Fibroblast of lung (primary cell): ENCODE results near the gene STEEP1.

ENCODE experiments used
- EZH2 ChIP-seq: IDR thresholded peaks from 2 replicates; pipeline ENCODE4 v1.5.1; 2012; ENCODE audit warnings: low read length, control low read depth, mild to moderate bottlenecking; ENCODE audit errors: missing control alignments
- TF ChIP-seq, protein P1 (sequence below), 2 donors: IDR thresholded peaks in 1 of 2; conservative IDR thresholded peaks in 1 of 2; 1 replicate in 1 of 2; 2 replicates in 1 of 2; pipeline ENCODE4 v1.5.1; 2011 to 2012; ENCODE audit warnings: low read length in 2 of 2, control low read depth in 1 of 2, inconsistent platforms in 1 of 2, low read depth in 1 of 2, mild to moderate bottlenecking in 1 of 2

DNA sequence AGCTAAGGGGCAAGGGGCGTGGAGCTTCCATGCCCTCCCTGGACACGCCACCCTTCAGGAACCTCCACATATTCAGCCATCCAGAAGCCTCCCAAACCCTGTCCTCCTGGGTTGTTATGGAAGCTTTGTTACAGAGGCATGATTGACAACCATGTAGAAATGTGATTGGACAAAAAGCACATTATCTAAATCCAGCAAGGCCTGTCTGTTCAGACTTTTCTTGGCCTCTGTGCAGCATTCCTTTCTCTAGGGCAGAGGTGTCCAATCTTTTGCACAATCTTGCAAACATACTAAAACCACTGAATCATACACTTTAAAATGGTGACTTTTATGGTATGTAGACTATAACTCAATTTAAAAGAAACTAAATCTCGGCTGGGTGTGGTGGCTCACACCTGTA, 12.7 kb downstream of the STEEP1 start:
- TF ChIP-seq, protein P1, sequence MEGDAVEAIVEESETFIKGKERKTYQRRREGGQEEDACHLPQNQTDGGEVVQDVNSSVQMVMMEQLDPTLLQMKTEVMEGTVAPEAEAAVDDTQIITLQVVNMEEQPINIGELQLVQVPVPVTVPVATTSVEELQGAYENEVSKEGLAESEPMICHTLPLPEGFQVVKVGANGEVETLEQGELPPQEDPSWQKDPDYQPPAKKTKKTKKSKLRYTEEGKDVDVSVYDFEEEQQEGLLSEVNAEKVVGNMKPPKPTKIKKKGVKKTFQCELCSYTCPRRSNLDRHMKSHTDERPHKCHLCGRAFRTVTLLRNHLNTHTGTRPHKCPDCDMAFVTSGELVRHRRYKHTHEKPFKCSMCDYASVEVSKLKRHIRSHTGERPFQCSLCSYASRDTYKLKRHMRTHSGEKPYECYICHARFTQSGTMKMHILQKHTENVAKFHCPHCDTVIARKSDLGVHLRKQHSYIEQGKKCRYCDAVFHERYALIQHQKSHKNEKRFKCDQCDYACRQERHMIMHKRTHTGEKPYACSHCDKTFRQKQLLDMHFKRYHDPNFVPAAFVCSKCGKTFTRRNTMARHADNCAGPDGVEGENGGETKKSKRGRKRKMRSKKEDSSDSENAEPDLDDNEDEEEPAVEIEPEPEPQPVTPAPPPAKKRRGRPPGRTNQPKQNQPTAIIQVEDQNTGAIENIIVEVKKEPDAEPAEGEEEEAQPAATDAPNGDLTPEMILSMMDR (conservative IDR thresholded peaks at IDR 0.05 in 1 of 2, IDR thresholded peaks at IDR 0.05 in 1 of 2; ENCODE audit: low read depth in 1 of 2, low read length in 2 of 2) = no peak
- TF ChIP-seq EZH2 = no peak
